GM13976 (cell line): ENCODE results near the gene NMT1.
A peak's percentile ranks its signal among the peaks of the same experiment; 100 is the strongest.

ENCODE experiments used
- DNase-seq: peaks from one replicate; pipeline ENCODE4 v3.0.0; 2012; ENCODE audit warnings: low spot score
- in situ Hi-C: fragments of 300-500 bp; cut with MboI; formaldehyde crosslinking; loops from one replicate; pipeline ENCODE4 v1.12.0; 2022; ENCODE audit warnings: low sequenced_read_pairs, mixed read lengths, inconsistent platforms; ENCODE audit not compliant: unreplicated experiment
- TF ChIP-seq, protein P1 (sequence below): IDR thresholded peaks from 2 replicates; pipeline ENCODE4 v1.5.1; 2012; ENCODE audit warnings: borderline replicate concordance, mild to moderate bottlenecking; ENCODE audit not compliant: insufficient read depth; ENCODE audit errors: extremely low read depth, missing control alignments, control extremely low read depth

Gene NMT1

DNA sequence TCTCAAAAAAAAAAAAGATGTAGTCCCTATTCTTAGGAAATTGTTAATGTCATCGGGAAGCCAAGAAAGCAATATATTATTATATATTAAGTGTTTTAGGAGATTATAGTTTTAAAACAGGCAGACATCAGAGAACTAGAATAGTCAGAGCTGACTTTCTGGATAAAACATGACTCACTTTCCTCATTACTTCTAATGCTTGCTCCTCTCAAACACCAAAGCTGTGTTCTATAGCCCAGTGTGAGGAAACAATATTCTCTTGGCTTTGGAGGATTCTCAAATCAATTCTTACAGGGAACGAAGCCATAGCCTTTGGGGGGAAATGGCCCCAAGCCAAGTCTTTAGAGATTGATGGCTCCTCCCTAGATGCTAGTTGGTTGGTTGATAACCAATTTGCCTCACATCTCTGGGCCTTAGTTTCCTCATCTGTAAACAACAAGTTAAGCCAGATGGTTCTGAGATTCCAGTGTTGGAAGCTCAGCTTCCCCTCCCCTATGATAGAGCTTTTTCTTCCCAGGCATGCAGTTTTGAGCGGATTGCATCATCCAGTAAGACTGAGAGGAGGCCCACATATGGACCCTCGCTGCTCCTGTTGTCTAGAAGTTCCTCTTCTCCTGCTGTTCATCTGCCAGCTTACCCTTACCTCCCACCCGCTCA, 12.4 kb downstream of the NMT1 start:
- TF ChIP-seq, protein P1, sequence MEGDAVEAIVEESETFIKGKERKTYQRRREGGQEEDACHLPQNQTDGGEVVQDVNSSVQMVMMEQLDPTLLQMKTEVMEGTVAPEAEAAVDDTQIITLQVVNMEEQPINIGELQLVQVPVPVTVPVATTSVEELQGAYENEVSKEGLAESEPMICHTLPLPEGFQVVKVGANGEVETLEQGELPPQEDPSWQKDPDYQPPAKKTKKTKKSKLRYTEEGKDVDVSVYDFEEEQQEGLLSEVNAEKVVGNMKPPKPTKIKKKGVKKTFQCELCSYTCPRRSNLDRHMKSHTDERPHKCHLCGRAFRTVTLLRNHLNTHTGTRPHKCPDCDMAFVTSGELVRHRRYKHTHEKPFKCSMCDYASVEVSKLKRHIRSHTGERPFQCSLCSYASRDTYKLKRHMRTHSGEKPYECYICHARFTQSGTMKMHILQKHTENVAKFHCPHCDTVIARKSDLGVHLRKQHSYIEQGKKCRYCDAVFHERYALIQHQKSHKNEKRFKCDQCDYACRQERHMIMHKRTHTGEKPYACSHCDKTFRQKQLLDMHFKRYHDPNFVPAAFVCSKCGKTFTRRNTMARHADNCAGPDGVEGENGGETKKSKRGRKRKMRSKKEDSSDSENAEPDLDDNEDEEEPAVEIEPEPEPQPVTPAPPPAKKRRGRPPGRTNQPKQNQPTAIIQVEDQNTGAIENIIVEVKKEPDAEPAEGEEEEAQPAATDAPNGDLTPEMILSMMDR: no peak
- in situ Hi-C loops: no loop called here
- no peak for DNase-seq

DNA sequence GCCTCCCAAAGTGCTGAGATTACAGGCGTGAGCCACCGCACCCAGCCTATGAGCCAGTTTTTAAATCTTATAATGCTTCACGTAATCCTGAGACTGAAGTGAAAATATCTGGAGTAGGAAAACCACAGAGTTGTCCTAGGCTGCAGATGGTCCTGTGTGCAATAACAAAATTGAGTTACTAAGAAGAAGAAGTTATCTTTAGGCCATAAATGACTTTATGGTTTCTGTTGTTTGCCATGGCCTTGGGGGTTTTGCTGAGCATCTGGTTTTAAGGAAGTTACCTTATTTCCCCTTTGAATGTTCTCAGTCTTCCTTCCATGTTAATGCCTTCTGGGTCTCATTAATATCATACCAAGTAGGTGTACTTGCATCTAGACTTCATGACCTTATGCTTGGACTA, 16.5 kb downstream of the NMT1 start:
- TF ChIP-seq, protein P1: no peak
- peak; percentile 68 for DNase-seq

DNA sequence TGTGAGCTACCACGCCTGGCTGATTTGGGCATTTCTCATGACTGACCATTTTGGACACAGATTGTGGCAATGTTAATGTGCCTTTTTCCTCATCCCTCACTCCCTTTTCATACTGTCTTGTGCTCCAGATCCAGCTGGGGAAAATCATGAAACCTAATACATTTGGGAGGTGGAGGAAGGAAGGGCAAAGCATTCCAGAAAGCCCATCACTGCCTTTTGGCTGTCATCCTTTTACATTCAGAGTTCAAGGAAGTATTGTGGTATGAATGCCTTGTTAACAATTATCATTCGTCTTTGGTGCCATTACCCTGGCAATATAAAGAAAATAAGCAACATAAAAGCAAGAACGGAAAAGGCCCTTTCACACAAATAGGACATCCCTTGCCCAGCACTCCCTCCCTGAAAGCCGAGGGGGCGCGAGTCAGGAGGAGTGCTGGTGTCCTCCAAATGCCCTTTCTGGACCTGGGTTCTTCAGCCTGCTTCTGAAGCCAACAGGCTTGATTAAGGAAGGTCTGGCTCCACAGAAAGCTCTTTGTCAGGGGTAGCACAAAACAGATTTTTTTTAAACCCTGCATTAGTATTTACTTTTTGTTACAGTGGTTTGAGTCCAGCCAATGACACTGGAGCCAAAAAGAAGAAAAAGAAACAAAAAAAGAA, 20.1 kb downstream of the NMT1 start:
- TF ChIP-seq, protein P1: no peak
- in situ Hi-C loops: no loop called here
- DNase-seq: no peak

More for the DNA sequence above, 16.5 kb downstream of the NMT1 start:
- in situ Hi-C loops: no loop called here

DNA sequence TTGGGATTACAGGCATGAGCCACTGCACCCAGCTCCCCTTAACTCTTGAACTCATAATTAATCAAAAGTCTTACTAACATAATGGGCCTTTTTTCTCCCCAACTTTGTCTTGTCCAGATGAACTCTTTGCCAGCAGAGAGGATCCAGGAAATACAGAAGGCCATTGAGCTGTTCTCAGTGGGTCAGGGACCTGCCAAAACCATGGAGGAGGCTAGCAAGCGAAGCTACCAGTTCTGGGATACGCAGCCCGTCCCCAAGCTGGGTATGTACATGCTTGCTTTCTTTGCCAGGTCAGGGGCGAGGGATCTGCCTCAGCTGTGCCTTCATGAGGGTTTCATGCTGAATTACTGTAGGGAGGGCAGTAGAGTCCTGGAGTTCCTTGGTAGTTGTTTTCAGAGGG, 25.3 kb downstream of the NMT1 start:
- no peak for DNase-seq
- in situ Hi-C loops: no loop called here
- TF ChIP-seq, protein P1: no peak

DNA sequence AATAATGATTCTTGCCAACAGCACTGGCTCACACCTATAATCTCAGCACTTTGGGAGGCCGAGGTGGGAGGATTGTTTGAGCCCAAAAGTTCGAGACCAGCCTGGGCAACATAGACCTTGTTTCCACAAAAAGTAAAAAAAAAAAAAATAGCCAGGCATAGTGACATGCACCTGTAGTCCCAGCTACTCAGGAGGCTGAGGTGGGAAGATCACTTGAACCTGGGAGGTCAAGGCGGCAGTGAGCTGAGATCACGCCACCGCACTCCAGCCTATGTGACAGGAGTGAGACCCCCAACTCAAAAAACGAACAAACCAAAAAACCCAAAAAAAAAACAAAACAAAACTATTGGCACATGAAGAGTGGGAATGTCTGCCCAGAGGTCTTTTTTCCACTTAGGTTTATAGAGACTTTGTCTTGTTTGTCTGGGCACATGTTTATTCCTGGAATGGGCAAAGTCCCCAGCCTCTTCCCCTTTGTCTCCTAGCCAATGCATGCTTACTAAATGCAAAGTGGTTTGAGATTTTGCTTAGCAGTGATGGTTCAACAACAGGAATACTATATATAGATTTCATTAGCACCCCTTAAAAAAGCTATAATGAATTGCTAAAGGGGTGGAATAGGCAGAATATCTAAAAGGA, 25.9 kb downstream of the NMT1 start:
- TF ChIP-seq, protein P1: no peak
- no peak for DNase-seq
- in situ Hi-C loops: no loop called here

DNA sequence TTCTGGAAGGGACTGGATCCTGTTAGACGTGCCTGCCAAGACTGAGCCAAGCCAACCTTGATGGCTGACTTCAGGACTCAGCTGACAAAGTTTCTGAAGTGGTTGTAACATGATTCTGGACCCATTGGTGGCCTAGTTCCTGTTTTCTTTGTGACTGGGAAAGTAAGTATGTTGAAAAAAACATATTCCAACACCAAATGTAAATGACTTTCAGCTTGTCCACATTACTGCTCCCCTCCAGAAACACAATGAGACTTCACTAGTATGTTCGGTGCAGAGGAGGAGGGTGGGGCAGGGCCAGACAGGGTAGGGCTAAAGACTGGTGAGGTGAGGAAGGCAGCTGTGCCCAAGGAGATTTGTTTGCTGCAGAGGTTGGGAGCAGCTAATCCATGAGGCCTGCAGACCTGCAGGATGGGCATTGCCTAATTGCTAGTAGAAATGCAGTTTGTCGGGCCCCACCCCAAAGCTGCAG, 26.4 kb downstream of the NMT1 start:
- in situ Hi-C loops: no loop called here
- DNase-seq: no peak
- TF ChIP-seq, protein P1: no peak
